HG03135 (cell line): Measurements from ENCODE around the gene PDZD2.
"Not testable (repeated sequence)": the region's sequence is repeated elsewhere in the genome, so short reads cannot be mapped to it uniquely, and the experiment has no call there.

Source experiments
- ATAC-seq: cut with Tn5 transposase; IDR thresholded peaks from one replicate; pipeline ENCODE4 v1.9.1; 2021; ENCODE audit warnings: mild to moderate bottlenecking, moderate library complexity; ENCODE audit not compliant: unreplicated experiment

PDZD2 gene

DNA sequence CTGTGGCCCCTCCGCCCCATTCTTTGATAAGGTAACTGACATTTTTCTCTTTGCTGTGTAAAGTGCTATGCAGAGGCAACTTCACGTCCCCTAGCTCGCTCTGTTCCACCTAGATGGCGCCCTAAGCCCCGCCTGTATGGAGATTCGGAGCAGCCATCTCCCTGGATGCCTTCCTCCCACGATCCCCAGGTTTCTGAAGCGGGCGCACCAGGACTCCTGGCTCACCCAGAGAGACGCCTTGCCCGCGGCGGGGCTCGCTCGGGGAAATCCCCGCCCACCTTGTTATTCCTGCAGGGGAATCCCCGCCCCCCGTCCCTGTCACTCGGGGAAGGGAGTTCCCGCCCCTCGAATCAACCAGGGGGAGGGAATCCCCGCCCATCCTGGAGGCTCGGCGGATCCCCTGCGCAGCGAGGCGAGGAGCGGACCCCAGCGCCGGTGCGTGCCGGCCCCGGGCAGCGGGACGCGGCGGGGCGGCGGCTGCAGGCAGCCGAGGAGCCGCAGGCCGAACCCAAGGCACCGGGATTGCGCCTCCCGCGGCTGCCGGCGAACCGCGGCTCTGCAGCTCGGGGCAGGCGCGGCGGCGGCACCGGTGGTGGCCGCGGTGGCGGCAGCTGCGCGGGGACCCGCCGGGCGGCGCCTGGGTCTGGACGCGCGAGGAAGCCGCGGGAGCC is at the start of gene PDZD2:
TSS of gene PDZD2 (plus strand) at position 384 of the 671 bp plus-strand sequence.
- ATAC-seq, result peak; percentile 82

DNA sequence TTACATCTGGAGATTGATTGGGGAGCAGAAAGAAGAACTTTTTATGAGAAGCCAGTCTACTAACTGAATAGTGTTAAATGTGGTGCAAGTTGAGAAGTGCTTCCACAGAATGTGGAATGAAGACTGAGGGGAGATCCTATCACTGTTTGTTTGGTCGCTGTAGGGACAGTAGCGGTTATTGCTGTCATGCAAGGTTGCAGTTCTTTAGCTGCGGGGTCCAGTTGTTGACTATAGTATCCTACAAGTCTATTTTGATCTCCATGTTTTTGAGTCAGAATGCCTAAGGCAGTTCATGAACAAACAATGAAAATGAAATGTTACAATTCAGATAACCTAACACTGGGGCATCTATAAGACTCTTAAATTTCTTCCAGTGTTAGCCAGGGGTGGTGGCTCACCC is 45.3 kb upstream of the PDZD2 start:
- no peak for ATAC-seq

DNA sequence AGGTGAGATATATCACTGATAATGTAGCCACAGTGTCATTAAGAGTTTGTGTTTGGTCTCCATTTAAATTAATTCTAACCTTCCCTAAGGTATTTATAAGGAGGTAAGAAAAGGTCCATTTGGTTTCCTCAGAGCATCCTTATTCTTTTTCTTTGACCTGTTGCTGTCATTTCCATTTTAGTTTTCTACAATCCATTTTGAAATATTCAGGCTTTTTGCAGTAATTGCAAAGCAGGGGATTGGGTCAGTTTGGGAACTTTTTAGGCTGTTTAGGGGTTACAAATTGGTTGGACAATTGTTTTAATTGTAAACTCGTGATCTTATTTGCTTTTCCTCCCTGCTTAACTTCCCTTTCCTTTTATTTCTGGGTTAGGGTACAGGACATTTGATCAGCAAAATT is 42.6 kb upstream of the PDZD2 start:
- ATAC-seq, result no peak

DNA sequence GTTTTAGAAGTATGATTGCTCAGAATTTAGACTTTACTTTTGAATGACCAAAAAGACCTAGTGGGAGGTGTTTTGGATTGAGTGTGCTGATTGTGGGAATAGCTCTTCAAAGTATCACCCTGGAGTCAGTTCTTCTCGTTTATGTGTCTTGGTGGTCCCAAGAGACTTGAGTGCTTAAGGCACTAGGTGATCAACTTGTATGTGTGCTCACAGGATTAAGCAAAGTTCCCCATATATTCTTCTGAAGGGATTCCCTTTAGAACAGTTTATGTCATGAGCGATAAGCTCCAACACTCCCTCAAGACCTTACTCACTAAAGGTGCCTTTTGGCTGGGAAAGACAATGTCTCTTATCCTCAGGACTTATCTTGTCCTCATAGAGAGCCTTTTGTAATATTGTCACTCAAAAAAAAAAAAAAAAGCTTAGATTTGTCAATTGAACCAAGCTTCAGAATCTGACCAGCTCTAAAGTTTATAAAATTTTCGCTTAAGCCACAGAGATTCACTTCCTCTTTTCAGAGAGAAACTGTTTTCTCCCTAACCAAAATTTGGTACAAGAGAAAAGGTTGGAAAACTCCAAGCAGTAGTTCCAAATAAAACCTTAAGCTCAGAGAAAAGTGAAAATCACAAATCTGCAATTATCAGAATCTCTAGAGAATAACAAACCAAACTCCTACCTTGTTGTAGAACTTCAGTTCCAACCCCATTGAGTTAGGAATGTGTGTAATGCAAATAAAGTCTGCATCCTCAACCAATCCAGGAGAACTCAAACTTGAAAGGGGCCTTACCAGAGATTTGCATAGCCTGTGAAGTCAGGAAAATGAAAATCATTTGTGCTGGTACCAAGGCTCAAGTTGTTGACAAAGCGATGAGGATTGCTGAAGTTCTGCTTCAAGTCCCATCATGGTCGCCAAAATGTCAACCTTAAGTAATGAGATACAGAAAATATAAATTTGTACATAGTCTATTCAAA is 40.0 kb upstream of the PDZD2 start:
- ATAC-seq, result no peak

DNA sequence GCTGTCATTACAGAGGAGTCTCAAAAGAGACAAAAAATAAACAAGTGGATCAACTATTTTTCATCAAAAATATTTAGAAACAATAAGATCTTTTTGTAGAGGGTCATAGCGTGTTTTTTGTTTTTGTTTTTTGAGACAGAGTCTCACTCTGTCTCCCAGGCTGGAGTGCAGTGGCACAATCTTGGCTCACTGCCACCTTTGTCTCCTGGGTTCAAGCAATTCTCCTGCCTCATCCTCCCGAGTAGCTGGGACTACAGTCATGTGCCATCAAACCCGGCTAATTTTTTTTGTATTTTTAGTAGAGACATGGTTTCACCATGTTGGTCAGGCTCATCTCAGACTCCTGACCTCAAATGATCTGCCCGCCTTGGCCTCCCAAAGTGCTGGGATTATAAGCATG is 36.6 kb upstream of the PDZD2 start:
- not testable (repeated sequence) for ATAC-seq

DNA sequence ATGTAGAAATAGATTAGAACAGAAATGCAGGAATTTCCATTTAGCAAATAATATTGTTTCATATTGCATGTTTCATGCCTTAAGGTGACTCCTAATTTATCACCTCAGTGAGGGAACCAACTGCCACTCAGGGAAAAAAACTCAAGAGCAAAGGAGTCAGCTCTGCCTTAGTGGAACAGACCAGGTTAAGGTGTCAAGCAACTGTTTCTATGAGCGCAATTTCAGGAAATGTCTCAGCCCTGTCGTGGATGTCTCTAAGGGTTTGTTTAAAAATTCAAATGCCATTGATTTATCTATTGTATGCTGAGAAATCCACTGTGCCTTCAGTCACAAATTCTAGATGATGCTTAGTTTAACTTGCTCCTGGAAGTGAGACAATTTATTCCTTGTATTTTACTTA is 34.7 kb upstream of the PDZD2 start:
- no peak for ATAC-seq

DNA sequence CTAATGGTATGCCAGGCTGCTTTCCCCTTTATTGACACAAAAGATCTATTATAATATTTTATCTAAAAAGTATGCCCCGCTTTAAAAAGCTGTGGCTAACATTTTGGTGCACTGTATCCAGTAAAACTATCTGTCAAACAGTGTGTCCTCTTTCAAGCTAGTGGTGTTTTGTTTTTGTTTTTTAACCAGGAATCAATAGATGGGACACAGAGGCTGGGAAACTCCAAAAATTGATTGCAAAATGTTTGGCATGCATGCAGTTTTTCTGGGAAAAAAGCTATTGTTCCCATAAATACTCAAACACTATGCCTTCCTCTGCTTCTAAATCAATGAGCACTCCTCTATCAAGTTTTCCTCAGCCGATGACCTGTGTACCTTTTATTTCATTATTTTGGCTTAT is 34.3 kb upstream of the PDZD2 start:
- no peak for ATAC-seq

DNA sequence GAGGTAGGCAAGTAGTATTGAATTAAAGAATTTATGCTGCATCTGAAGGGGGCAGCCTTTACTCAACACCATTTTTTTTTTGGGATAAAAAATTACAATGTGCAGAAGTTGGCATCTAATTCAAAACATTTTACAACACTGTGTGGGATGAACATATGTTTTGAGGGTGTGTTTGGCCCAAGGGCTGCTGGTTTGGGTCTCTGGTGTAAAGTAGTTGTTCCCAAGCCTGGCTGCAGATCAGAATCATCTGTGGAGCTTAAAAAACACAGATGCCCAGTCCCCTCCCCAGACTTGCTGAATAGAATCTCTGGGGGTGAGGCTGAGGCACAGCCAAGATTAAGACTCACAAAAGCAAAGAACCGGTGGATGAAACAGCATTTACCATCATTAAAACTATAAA is 33.0 kb upstream of the PDZD2 start:
- ATAC-seq, result no peak

DNA sequence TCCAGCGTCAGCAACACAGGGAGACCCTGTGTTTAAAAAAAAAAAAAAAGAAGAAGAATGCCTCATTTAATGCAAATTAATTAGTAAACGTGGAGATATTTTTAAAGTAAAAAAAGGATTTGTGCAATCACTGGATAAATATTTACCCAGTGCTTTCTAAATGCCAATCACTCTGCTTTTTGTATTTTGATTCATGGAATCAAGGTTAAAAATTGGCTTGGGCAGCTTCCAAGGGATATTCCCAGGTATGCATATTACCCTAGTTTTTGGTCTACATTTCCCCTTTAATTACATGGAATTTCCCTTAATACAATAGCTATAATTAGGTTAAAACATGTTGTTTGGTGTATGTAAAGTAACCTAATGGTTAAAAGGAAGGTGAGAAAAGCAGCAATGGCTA is 31.4 kb upstream of the PDZD2 start:
- ATAC-seq, result no peak

DNA sequence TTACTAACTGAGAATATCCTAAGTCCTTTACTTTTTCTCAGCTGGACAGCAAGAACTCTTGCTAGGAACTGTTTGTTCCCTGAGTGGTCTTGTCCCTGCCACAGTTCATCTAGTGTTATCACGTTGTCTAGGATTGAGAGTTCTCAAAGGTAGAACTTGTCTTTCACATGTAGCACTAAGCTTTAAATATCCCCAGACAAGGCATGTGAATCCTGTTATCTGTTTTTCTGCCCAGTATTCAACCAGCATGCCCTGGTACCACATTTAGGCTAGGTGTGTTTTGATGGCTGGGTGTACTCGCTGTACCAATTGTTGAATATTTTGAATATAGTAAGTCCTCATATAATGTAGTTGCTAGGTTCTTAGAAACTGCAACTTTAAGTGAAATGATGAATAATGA is 27.9 kb upstream of the PDZD2 start:
- ATAC-seq, result no peak

DNA sequence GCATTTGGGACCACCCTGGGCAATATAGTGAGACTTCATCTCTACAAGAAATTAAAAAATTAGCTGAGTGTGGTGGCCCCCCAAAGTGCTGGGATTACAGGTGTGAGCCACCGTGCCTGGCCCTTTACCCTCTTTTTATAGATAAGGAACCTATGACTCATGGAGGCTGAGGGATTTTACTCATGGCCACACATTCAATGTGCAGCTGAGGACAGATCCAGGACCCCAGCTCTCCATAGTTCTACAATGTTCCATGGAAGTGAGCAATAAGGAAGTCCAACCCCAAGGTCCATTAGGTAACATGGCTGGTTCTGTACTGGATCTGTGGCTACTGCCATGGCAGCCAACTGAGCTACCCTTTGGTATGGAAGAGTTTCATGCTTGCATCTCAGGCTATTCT is 25.3 kb upstream of the PDZD2 start:
- no peak for ATAC-seq

DNA sequence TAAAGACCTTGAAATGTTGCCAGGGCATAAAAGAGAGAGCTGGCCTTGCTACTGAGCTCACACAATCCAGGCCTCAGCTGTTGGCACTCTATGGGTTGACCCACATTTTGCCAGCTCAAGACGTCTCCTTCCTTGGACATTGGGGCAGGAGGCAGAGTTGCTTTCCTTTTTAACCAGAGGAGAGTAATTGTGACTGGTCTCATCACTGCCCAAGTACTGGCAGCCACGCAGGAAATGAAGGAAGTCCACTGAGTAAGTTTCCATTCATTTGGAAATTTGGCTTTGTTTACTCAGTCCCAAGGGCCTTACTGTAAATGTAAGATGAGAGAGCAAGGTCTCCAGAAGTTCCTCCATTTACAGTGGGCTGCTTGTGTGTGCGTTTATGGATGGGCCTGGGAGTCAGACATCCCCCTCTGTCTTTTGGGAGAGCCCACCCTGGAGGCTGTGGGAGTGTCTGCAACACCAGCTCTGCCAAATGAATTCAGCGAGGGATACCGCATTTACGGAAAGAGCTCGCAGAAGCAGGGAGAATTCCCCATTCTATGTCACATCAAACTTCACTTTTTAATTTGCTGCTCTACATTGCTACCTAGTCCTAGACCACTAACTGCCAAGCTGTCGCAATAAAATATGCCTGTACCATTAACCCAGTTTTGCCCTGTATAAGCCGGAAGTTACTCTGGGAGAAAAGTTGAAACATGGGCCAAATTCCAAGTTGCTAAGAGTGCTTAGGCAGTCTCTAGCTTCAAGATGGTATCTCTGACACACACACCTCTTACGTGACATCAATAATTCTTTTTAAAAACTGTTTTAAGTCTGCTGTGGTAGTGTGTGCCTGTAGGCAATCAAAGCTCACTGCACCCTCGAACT is 24.5 kb upstream of the PDZD2 start:
- no peak for ATAC-seq

DNA sequence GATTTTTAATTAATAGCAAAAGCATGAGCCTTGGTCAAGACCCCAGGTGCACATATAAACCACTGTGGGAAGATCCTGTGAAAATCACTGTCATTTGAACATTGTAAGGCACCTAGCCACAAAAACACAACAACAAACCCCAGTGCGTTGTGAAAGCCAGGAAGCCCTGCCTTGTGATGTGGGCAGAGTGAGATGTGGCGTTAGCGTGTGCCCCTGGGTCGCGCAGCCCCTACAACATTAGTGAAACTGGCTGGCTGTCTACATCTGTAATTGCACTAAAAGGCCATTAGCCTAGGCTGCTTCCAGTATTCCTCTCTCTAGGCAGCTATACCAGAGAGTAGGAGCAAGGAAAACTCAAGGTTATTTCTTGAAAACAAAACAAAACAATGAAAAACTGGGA is 21.1 kb upstream of the PDZD2 start:
- ATAC-seq, result no peak

DNA sequence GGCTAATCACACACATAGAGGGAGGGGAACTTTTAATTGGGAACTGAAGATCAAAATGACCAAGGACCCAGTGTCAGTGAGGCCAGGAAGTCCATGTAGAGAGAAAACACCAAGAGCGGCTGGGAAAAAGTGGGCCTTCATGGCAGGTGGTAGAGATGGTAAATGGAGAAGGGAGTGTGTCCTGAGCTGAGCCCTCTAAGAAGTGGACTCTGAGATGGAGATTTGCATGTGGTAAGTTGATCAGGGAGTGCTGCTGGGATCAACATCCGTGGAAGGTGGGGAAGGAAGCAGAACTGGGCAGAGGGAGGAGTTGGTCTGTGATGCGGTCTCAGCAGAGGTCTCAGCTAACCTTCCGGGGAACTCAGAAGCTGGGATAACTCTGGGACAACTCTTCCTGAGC is 18.9 kb upstream of the PDZD2 start:
- no peak for ATAC-seq

DNA sequence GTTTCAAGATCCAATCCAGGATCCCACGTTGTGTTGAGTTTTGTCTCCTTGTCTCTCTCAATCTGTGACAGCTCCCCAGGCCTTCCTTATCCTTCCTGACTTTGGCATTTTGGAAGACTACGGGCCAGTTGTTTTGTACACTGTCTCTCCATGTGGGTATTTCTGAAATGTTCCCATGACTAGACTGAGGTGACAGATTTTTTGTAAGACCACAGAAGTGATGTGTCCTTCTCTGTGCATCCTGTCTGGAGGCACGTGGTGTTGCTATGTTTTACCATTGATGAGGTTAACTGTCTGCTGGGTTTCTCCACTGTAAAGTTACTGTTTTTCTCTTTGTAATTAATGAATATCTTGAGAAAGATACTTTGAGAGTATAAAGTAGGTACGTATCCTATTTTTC is 15.7 kb upstream of the PDZD2 start:
- ATAC-seq, result no peak

DNA sequence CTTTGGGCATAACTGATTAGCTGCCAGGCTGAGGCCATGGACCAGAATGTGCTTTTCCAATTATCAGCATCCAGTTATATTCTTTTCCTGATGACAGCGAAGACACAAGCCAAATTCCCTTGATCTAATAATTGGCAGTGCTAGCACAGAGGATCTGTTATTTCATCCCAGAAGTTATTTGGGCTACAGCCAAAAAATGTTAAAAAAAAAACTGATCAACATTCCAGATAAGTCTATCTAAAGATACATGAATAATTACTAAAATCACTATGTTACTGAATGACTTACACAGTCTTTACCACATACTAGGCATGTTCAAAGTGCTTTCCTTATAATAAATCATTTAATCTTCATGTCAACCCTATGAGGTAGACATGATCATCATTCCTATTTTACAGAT is 13.5 kb upstream of the PDZD2 start:
- no peak for ATAC-seq

DNA sequence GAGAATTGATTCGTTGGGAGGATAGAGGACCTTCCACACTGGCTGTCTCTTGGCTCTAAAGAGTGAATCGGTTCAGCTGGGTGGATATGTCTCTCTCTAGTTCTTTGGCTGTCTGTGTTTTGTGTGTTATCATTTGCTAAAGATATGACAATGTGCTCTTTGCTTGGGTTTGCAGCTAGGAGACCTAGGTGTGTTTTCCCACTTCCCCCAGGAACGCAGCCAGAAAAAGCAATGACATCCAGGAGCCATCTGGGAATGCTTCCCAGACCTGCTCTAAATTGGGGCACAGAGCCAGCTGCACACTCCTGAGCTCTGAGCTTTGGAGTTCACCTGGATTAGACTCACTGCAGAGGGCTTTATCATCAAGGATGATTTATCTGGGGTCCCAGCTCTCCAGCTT is 12.8 kb upstream of the PDZD2 start:
- no peak for ATAC-seq

DNA sequence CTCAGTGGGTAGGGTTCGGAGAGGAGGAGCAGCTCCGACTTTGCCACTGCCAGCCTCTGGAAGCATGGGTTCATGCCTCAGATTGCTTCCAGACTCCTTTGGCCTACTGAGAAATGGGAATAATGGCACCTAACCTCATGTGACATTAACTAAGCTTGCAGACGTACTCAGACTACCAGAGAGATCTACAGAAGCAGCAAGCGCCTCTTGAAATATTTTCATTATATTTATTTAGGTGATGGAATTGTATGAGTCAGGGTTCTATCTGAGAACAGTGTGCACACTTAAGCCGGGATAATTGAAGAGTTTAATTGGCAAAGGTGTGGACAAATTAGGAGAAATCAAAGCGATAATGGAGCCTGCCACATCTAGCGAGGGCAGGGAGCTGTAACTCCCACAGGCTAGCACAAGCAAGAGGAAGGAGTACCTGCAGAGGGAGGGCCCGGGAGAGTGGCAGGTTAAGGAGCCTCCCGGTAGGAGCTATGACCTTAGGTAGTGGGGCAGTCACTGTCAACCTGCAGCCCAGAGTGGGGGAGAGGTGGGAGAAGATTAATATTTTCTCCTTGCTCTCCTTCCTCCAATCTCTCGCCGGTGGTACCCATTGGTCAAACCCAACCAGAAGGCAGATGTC is 12.2 kb upstream of the PDZD2 start:
- ATAC-seq, result no peak

DNA sequence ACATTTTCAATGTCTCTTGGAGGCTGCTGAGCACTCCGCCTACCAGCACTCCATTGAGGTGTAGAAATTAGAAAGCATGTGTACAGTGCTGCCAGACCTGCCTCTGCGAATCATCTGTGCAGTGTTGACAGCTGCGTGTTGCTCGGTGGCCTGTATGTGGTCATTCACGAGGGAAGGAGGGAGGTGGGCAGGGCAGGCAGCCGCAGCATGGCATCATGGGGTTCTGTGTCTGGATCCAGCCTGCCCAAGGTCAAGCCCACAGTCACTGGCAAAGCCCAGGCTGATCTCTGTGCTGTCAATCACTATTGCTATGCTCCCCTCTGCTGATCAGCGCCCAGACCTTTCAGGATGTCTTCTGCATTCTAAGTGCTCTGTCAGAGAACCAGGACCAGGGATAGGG is 8.0 kb upstream of the PDZD2 start:
- no peak for ATAC-seq

DNA sequence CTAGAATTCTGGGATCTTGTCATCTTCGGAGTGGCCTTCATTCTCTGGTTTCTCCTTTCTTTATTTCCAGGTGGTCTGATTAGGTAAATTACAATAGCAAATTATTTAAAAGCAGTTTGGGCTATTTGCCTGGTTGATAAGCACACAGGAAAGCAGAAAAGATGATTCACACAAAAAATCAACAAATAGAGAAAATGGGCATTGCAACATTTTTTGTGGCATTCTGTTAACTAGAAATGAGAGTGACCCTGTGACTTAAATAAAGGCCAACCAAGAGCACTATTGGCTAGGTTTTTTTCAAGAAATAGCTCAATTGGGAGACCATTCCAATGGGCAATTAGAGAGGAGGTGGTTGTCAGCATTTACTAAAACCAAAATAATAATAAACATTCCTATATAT is 6.5 kb upstream of the PDZD2 start:
- ATAC-seq, result no peak

DNA sequence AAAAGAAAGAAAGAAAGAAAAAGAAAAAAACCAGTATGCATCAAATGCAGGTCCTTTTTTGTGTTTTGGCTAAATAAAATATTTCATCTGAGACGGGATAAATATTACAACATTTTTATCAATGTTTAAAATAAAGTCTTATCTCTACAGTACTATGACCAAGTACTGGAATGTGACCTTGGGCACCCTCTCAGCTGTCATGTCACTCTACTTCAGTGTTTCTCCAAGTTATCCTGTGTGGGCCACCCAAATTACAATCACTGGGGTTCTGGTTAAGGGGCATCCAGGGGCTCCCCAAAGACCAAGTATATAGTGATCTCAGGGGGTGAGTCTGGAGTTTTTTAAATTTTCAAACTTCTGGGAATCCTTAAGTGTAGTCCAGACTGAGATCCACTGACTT is 3.5 kb upstream of the PDZD2 start:
- no peak for ATAC-seq
